Activated CD4-positive, CD25-positive, alpha-beta regulatory T cell treated with anti-CD3 and anti-CD28 coated beads, Interleukin-2, amount 50 U/mL, for 16 hours (primary cell): ENCODE data around the gene ZMIZ1.

ENCODE experiments used
- DNase-seq: peaks from one replicate; pipeline ENCODE4 v3.0.0-alpha.2; 2020; ENCODE audit warnings: low read depth, low spot score

The ZMIZ1 gene

DNA sequence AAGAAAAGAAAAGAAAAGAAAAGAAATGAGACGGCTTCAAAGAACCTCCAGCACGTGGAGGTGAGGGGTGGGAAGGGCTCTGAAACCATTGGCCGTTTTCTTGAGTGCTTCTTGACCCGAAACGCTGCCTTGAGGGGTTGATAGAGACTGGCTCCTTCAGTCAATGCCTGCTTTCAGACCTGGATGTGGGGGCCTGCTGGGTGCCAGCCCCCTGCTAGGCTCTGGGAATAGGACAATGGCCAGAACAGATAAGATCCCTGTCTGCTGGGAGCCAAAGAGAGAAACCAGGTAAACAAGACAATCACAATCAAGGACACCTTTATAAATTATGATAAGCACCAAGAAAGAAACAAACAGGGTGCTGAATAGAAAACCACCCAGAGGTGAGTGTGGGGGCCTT lies 27.7 kb downstream of the ZMIZ1 start:
- no peak for DNase-seq

DNA sequence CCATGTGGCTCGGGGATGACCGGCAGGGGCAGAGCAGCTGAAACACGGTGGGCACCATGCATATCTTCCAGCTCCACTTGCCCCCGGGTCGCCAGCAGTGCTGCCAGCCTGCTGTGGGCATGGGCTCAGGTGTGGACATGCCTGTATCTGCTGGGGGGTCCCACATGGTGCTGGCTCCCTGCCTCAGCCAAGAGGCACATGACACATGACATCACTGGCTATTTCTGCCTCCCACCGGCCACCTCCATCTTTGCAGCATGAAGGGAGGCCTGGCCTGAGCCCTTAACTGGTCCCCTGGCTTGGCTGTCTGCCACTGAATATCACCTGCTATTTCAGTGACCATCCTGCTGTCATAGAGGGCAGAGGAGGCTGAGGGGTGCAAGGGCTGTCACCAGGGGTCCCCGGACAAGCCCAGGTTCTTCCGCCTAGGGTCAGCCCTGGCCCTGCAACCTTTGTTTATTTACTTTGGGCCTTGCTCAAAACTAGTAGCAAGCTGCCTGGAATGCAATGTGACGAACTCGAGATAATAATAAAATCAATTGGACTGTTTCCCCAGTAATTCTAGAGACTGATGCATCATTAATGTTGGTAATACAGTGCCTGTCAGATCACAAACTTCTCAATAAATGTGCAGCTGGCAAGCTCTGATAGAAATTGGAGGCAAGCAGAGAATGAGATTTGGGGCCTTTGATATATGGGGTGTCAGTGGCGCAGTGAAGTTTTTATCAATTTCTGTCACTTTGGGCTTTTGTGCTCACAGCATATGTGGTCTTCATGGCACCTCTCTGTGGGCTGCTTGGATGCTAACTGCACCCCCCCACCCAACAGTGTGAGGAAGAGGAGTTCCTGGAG lies 28.5 kb downstream of the ZMIZ1 start:
- no peak for DNase-seq

DNA sequence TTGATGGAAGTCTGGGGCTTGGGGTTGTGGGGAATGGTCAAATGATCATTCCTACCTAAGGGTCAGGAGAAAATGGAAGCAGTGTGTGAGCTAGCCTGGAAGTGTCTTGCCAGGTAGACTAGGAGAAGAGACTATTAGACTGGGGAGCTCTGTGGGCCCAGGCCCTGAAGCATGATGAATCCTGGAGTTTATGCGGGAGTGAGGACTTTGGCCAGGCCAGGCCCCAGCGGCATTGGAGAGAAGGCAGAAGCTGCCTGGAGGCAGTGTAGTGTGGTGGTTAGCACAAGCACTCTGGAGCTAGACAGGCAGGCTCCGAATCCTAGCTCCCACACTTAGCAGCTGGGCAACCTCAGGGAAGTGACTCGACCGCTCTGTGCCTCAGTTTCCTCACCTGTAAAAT lies 29.3 kb downstream of the ZMIZ1 start:
- DNase-seq = no peak

DNA sequence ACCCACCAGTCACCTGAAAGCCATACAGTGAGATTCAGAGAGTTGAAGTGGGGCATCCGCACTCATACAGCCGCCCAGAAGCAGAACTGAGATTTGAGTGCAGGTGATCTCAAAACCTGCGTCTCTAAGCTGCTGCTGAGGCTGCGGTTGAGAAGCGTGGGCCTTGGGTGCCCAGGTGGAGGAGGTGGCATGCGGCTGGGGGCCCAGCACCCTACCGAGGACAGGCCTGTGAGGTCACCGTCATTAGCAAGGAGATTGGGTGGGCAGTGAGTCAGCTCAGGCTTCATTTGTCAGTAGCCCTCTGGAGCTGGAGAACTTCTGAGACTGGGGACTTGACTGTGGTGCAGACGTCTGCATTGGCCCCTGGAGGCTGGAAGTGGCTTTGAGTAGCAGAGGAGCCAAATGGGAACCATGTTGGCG lies 29.8 kb downstream of the ZMIZ1 start:
- DNase-seq = no peak

DNA sequence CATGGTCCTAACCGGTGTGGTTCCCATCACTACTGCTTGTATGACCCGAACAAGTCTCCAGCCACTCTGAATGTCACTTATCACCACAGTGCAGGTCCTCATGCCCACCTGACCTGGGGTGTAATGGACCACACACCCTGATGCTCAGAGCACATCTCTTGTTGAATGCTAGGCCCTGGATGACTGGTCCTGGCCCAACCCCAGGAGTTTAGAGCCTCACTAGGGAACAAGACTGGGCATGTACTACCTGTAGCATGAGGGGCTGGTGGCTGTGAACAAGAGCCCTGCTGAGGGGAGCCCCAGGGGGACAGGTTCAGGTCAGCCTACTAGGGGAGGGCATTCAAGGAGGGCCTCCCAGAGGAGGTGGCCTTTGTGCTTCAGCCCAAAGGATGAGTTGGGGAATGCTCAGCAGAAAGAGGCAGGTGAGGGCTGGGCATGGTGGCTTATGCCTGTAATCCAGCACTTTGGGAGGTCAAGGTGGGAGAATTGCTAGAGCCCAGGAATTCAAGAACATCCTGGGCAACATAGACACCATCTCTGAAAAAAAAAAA lies 31.2 kb downstream of the ZMIZ1 start:
- no peak for DNase-seq

DNA sequence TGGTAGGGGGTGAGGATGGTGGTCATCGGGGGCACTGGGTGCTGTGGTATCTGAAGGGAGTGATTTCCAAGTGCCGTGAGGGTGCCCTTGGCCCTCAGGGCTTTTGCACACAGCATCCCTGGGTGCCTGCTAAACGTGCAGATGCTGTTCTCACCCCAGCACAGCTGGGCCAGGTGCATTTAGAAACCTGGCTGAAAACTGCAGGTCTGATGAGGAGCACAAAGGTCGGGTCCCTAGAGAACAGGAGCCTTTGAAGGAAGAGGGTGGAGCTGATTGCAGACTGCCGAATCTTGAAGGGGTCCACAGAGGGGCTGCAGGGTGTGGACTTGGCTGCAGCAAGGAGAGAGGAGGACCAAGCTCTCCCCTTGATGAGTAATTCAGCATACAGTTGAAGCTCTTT lies 32.0 kb downstream of the ZMIZ1 start:
- DNase-seq = no peak

DNA sequence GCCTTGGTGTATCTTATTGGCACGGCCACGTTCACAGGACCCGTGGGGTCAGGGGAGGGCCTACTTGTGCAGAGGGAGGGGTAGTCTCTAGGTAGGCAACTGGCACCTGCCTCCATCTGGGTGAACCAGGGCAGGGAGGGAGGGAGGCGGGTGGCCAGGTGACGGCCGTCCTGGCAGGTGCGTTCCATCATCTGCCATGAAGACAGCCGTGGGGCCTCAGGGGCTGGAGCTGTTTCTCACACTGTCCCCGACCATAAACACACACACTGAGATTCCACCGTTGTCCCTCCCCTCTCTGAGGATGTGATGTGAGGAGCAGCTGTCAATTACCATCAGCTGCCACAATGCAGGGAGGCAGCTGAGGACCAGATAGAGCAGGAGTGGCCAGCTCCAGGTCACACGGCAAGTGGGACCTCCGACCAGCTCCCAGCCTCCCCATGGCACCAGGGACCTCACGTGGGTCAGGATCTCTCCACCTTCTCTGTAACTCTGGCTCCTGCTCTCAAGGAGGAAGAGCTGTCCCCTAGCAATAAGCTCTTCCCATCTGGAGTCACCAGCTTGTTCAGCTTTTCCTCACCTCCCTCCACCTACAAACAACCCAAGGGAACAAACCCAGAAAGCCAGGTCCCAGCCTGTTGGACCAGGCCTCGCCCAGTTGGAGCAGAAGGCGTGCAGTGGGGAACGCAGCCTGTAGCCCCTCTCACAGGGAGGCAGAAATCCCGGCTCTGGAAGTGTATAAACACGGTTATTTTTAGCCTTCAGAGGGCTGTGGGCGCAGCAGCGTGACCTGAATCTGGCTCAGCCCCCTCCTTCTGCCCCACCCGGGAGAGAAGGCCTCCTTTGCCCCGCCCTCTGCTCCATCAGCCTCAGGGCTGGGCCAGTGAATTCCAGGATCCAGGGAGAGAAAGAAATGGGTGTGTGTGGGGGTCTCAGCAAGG lies 33.1 kb downstream of the ZMIZ1 start:
- DNase-seq = no peak

DNA sequence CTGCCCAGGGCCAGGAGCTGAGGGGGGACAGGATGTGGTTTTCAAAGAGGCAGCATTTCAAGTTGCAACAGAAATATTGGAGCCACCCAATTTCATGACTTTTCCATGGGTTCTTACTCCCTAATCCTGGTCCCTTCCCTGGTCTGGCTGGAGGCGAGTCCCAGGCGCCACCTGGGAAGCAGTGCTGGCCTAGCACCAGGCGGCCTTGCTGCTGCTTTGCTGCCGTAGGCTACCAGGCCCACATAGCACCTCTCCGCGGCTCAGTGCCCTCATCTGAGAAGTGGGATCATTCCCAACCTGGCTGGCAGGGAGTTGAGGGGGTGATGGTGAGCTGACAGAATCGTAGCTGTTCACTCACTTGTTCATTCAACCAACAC lies 33.7 kb downstream of the ZMIZ1 start:
- DNase-seq = no peak

DNA sequence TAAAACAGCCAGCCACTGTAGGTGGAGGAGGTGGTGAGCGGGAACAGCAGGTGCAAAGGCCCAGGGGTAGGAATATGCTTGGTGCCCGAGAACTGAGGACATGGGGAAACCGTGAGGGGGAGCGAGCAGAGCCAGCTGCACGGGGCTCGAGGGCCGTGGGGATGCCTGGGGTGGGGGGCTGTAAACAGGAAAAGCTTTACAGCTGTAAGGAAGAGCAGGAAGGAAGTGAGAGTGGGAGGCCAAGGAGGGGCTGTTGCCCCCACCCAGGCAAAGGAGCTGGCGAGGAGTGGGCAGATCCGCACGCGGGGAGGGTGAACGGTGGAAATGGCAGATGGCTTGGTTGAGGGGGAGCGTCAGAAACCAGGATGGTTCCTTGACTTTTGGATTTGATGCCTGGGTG lies 34.4 kb downstream of the ZMIZ1 start:
- no peak for DNase-seq

DNA sequence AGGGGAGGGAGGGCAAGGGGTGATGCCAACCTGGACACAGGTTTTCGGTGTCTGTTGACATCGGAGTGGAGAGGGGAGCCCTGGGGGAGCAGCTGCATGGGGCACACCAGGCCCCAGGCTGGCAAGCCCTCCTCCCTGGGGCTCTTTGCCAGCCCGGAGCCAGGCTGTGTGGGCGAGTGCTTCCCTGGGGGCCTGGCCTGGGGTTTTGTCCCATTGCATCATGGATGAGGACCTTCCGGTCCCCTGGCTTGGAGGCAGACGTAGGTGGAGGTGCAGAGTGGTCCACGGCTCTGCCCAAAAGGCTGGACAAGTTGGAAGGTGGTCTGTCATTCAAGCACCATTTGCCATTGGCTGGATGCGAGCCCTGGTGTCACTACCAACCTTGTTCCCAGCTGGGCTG lies 34.8 kb downstream of the ZMIZ1 start:
- no peak for DNase-seq

DNA sequence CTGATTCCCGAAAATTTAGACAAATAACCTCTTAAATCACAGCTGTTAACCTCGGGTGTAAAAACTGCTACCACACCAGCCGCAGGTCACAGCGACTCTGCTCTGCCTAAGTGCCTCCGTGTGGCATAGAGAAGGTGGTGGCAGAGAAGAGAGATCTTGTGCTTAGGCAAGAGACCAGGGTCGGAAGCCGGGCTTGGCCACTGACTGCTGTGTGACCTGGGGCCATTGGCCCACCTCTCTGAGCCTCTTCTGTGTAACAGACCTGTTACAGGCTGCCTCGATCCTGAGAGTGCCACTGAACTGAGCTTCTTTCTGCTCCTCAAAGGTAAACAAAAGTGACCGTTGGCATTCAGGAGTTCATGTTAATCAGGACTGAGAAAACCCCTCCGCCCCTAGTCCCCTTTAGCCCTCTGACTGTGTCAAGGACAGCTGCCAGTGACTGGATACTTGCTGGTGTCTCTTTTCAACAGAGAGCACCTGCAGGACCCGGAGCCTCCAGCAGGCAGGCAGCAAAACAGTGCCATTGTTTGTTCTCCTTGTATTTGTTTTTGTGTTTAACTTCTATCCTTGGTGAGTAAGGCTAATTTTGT lies 36.5 kb downstream of the ZMIZ1 start:
- DNase-seq = no peak

DNA sequence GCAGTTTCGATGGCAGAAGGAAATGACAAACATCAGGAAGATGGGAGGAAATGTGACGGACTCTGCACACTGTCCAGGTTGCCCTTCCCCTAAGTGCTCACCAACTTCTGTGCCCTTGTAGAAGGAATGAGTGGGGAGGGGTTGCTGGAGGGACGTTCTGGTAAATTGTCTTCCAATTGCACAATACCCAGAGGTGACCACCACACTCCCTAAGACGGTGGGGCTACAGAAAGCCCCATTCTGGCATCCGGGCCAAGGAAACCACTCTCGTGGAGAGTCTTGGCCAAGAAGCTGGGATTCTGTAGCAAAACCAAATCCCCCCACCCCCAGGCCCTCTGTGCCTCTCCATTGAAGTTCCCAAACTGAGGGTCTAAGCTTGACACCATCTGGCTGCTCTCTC lies 37.1 kb downstream of the ZMIZ1 start:
- DNase-seq = no peak

DNA sequence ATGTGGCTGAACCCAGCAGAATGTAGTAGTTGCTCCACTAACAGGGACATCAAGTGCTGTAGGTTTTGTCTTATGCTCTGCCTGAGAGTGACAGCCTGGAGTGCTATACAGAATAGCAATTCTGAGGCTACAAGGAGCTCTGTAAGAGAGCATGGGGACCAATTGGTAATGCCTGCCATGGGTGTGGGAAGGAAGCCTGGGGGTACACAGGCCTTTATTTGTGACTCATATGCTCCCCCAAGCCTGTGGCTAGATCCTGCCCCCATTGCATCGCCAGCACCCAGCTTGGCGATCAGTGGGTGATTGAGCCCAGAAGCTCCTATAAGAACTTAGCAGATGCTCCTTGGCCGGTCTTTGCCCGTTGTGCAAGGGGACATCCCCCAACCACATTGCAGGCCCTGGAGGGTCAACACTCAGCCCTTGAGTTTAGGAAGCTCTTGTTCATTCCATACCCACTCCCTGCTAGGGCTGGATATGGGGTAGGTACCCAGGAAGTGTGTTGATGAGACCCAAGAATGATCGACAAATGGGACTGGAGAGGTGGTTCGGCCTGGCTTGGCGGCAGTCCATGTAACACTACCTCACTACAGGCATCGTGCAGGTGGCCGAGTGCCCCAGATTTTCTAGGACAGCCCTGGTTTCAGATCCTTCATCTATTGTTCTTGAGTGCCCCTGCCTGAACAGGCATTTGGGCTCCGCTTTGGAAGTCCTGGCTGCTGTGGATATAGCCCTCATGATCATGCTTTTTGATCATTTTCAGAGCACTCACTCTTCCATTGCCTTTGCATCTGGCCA lies 37.7 kb downstream of the ZMIZ1 start:
- DNase-seq = no peak

DNA sequence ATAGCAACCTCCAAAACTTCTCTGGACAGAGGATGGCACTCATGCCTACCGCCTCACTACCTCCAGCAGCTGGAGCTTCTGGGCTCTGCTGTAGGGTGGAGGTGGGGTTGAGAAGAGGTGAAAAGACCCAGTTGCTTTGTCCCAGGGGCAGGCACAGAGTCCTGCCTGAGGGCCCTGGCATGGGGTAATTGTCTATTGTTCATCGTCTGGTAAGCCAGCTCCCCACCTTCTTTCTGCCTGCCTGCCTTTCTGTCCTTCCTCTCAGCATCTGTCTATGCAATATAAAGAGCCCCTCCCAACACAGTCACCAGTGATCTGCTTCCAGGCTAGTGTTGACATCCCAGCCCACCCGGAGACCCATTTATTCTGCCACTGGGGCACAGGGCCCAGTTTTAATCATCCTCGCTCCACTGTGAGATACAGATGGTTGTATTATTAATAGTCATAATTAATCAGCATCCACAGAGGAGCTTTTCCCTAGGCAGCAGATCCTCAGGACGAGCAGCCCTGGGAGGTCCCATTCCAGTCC lies 39.0 kb downstream of the ZMIZ1 start:
- DNase-seq = no peak

DNA sequence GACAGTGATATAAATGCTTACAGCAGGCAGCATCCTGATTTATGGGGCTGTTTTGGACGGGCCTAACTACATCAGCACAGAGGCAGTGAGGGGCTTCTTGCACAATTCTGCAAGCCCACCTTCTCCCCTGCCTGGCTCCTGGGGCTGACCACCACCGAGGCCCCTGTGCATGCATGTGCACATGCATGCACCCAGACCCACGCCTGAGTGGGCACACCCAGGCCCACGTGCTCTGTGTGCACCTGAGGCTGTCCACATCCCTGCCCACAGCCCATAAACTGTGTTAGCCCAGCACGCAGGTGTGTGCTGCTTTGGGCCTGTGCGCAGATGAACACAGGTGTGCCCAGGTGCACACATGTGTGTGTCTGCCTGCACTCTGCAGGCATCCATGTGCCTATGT lies 40.0 kb downstream of the ZMIZ1 start:
- DNase-seq = no peak

DNA sequence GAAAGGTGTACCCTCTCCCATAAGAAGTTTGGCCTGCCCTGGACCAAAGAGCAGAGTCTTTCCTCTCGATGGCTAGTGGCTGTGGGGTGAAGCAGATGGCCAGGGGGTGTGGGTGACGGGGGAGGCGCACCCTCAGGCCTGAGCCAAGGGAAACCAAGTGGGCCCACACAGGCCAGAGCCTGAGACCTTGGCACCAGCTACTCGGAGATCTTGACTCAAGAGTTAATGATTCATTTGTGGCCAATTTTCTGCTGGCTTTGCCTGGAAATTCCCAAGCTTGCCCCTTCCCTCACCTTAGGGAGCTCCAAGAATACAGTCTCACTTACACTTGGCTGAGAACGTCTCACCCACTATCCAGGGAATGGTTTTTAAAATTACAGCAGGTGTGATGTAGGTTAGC lies 42.7 kb downstream of the ZMIZ1 start:
- no peak for DNase-seq

DNA sequence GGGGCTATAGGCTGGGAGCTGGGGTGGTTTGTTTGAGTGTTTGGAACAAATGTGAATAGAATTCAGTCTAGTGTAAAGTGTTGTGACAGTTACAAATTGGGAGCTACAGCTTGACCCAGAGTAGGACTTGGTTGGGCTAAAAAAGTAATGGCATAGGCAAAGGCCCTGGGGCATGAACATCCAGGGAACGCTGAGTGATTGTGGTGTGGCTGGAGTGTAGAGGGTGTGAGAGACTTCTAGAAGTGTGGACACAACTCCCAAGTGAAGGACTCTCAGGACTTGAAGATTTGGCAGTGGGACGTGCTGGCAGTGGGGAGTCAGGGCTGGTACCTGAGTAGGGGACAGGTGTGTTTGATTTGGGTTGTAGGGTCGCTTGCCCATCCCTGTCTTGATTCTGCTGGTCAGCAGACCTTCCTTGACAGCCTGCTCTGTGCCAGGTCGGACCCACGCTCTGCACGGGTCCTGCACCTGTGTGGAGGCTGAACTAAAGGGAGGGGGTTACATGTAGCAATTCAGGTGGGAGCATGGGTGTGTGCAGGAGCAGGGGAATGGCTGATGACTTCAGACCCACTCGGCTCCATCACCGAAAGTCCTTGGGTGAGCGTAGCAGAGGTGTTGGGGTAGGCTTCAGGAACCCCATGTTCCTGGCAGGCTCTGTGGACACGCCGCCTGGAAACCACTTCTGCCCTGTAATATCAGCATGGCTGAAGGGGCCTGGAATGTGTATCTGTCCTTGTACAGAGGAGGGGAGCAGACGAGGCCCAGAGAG lies 43.3 kb downstream of the ZMIZ1 start:
- DNase-seq = no peak

DNA sequence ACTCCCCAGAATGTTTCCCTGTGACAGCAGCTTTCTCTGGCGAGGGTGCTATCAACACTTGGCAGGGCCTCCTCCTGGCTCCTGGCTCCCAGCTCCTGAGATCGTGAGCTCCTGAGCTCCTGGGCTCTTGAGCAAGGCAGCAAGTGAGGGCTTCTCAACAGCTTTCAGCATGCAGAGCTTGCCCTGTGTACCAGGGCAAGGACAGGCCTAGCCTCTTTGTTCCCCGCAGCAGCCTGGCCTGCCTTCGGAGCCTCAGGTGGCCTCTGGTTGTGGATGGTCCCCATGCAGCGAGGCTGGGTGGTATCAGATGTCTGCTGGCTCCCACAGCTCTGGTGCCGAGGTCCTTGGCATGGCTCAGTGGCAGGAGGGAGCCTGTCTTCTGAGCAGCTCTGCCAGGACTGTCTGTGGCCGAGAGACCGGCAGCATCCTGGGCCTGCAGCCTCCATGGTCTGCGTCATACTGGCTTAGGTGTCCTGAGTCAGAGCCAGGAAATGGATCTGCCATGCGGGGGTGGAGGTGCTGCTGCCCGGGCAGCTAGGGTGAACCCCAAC lies 44.2 kb downstream of the ZMIZ1 start:
- DNase-seq = no peak

DNA sequence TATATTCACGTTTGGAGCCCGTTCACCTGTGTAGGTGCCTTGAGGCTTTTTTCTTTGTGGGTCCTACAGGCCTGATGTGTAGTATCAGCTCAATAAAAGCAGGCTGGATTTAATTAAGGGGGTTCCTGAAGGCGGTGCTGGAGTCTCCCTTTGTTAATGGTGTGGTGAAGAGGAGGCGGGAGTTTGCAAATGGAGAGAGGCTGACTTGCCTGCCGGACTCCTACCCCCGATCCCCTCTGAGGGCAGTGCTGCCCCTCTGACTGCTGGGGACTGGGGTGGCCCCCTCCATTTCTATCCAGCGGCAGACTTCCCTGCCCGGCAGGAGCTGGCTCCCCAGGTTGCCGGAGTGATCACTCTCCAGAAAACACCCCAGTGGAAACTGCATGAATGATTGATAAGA lies 45.1 kb downstream of the ZMIZ1 start:
- DNase-seq = no peak

DNA sequence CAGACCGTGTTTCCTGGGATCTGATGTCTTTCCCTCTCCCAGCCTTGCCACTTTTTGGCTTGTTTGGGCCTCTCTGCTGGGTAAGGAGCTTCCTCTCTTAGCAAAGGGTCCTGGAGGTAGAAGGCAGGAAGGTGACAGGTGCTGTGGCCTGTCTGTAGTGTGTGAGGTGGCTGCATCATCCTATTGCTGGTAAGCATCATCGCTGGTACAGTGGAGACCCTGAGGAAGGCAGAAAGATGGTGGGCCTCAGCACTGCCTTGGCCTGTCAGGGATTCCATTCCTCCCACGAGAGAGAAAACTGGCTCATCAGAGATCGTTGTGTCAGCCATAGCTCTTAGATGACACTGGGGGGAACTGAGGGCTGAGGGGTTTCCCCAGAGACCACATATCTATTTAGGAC lies 46.5 kb downstream of the ZMIZ1 start:
- DNase-seq = no peak
